Caco-2 (cell line): ENCODE measurements around the gene GTPBP4. TPM values are rescaled to one million over a fixed set of nuclear protein-coding genes. Genes with fewer than 3 reads are reported as not detected.

Source experiments
- BruUV-seq: library from RNA; stranded (reverse); fragments of 400-500 nt; replicated peaks from 2 replicates; lab custom pipeline; 2021; lab: Mats Ljungman, UMichigan
- CTCF ChIA-PET: fragments of 300-600 bp; sonication (Branson Sonifier 250); formaldehyde crosslinking; loops from one replicate; lab custom pipeline; 2022; ENCODE audit warnings: antibody characterized with exemption; lab: Charles Lee
- POLR2A ChIA-PET: fragments of 300-600 bp; sonication (Branson Sonifier 250); formaldehyde crosslinking; loops from one replicate; lab custom pipeline; 2022; ENCODE audit warnings: antibody characterized with exemption; lab: Charles Lee
- DNase-seq, 2 experiments: peaks; one replicate each; pipeline versions ENCODE4 v3.0.0 to v3.0.0-alpha.2; 2020 to 2022
- H3K27me3 ChIP-seq: replicated peaks from 2 replicates; pipeline ENCODE4 v1.6.0; 2011; ENCODE audit warnings: low read length; ENCODE audit not compliant: control insufficient read depth, insufficient read depth
- H3K36me3 ChIP-seq: 2 replicates; pipeline ENCODE4 v1.5.1; 2011; ENCODE audit warnings: low read length; ENCODE audit not compliant: control insufficient read depth, insufficient read depth
- H3K4me1 ChIP-seq: fragments of 250-450 bp; sonication (Bioruptor Pico); 2 replicates; pipeline ENCODE4 v1.5.1; 2020; ENCODE audit warnings: mild to moderate bottlenecking
- H3K4me3 ChIP-seq: 2 replicates; pipeline ENCODE4 v1.5.1; 2011; ENCODE audit warnings: low read depth, mild to moderate bottlenecking, control low read depth, low read length
- H3K9me3 ChIP-seq: fragments of 250-450 bp; sonication (Bioruptor Pico); 2 replicates; pipeline ENCODE4 v1.5.1; 2020; ENCODE audit warnings: mild to moderate bottlenecking, moderate library complexity
- H3K27ac Mint-ChIP-seq: one replicate; pipeline ENCODE4 v1.8.0; 2022; ENCODE audit warnings: mixed read lengths; ENCODE audit not compliant: unreplicated experiment
- H3K27me3 Mint-ChIP-seq: one replicate; pipeline ENCODE4 v1.8.0; 2022; ENCODE audit warnings: mixed read lengths; ENCODE audit not compliant: insufficient read depth, unreplicated experiment
- H3K36me3 Mint-ChIP-seq: one replicate; pipeline ENCODE4 v1.8.0; 2022; ENCODE audit warnings: mild to moderate bottlenecking, mixed read lengths; ENCODE audit not compliant: insufficient read depth, unreplicated experiment
- H3K4me1 Mint-ChIP-seq: one replicate; pipeline ENCODE4 v1.8.0; 2022; ENCODE audit warnings: low read depth, mixed read lengths; ENCODE audit not compliant: unreplicated experiment
- H3K4me3 Mint-ChIP-seq: one replicate; pipeline ENCODE4 v1.8.0; 2022; ENCODE audit warnings: mild to moderate bottlenecking, moderate library complexity, mixed read lengths; ENCODE audit not compliant: unreplicated experiment
- H3K9me3 Mint-ChIP-seq: one replicate; pipeline ENCODE4 v1.8.0; 2022; ENCODE audit warnings: mixed read lengths; ENCODE audit not compliant: unreplicated experiment
- intact Hi-C: fragments of 100-400 bp; cut with micrococcal nuclease; formaldehyde crosslinking; loops from one replicate; pipeline ENCODE4 v1.10.0; 2022; ENCODE audit not compliant: unreplicated experiment
- total RNA-seq: library from RNA; stranded (reverse); gene quantifications from 2 replicates; pipeline ENCODE4 v1.2.3, GENCODE V29; 2022
- TF ChIP-seq, protein P1 (sequence below), 2 experiments: fragments of 200-600 bp in 1 of 2; IDR thresholded peaks; 1 replicate in 1 of 2; 2 replicates in 1 of 2; pipeline versions ENCODE4 v1.5.1 to v1.8.0; 2011 to 2022; ENCODE audit warnings: antibody characterized with exemption in 1 of 2, control low read depth in 1 of 2, inconsistent platforms in 1 of 2, low read depth in 1 of 2, low read length in 1 of 2, mild to moderate bottlenecking in 1 of 2, moderate library complexity in 1 of 2; ENCODE audit not compliant: insufficient read depth in 1 of 2, severe bottlenecking in 1 of 2, unreplicated experiment in 1 of 2

GTPBP4 gene
- total RNA-seq, 1 experiment from 2014 or later: 202 TPM

DNA sequence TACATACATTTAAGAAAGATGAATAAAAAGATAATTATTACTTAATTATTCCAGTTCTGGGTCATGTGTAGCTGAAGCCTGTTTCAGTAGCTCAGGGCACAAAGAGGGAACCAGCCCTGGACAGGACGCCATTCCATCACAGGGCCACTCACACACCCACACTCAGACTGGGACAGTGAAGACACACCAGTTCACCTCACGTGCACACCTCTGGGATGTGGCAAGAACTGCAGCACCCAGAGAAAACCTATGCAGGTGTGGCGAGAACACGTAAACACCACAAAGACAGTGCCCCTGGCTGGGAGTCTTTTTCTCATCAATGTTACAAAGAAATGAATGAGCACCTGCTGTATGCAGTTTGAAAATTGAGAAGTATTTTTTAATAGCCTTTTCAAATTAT lies 62.3 kb downstream of the GTPBP4 start:
- CTCF ChIA-PET: no interaction called here
- H3K27ac Mint-ChIP-seq: peak overlapping the region; percentile 96
- peak; percentile 83 to 90 for DNase-seq

DNA sequence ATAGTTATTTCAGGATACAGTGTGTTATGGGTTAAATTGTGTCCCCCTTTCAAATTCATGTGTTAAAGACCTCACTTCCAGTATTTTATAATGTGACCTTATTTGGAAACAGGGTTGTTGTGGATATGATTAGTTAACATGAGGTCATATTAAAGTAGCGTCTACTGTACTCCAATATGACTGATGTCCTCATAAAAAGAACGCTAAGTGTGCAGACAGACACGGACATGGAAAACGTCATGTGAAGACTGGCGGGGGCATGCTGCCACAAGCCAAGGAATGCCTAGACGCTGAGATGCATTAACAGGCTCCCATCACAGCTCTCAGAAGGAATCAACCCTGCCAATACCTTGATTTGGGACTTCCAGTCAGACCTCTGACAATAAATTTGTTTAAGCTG lies 66.5 kb downstream of the GTPBP4 start:
- peak overlapping the region; percentile 9; the same call in 1 of the 2 replicates for H3K4me3 ChIP-seq
- TF ChIP-seq, protein P1, sequence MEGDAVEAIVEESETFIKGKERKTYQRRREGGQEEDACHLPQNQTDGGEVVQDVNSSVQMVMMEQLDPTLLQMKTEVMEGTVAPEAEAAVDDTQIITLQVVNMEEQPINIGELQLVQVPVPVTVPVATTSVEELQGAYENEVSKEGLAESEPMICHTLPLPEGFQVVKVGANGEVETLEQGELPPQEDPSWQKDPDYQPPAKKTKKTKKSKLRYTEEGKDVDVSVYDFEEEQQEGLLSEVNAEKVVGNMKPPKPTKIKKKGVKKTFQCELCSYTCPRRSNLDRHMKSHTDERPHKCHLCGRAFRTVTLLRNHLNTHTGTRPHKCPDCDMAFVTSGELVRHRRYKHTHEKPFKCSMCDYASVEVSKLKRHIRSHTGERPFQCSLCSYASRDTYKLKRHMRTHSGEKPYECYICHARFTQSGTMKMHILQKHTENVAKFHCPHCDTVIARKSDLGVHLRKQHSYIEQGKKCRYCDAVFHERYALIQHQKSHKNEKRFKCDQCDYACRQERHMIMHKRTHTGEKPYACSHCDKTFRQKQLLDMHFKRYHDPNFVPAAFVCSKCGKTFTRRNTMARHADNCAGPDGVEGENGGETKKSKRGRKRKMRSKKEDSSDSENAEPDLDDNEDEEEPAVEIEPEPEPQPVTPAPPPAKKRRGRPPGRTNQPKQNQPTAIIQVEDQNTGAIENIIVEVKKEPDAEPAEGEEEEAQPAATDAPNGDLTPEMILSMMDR (IDR thresholded peaks at IDR 0.05; ENCODE audit: insufficient read depth in 1 of 2, low read depth in 1 of 2, low read length in 1 of 2, severe bottlenecking in 1 of 2, unreplicated experiment in 1 of 2): no peak
- POLR2A ChIA-PET: no interaction called here
- no peak for DNase-seq
- H3K36me3 ChIP-seq: 0 out of 2 replicates have a peak, but pooled peaks cover 3% of the 10 kb centered on the region
- Mint-ChIP-seq H3K36me3 (peaks cover 73% of the 10 kb centered on the region), H3K27me3 (no peaks in the 10 kb centered on the region), H3K4me3 (peak overlapping the region; percentile 95), H3K27ac (no peak overlapping the region), H3K9me3 (no peaks in the 10 kb centered on the region), H3K4me1 (peaks cover 10% of the 10 kb centered on the region)
- no TSS peak for BruUV-seq
- CTCF ChIA-PET: no interaction called here
- intact Hi-C loops: no loop called here
- H3K9me3 ChIP-seq: no peaks in the 10 kb centered on the region
- no peaks in the 10 kb centered on the region for H3K27me3 ChIP-seq
- H3K4me1 ChIP-seq: peaks cover 22% of the 10 kb centered on the region

More for the DNA sequence above, 62.3 kb downstream of the GTPBP4 start:
- peak overlapping the region; percentile 80 for H3K4me3 ChIP-seq
- peak overlapping the region; percentile 99 for H3K4me3 Mint-ChIP-seq
- no peaks in the 10 kb centered on the region for H3K9me3 Mint-ChIP-seq
- TF ChIP-seq, protein P1 (IDR thresholded peaks at IDR 0.05; ENCODE audit: insufficient read depth in 1 of 2, low read depth in 1 of 2, low read length in 1 of 2, severe bottlenecking in 1 of 2, unreplicated experiment in 1 of 2): peak in 1 of 2 experiments; percentile 34
- no peaks in the 10 kb centered on the region for H3K27me3 Mint-ChIP-seq
- H3K9me3 ChIP-seq: no peaks in the 10 kb centered on the region
- H3K4me1 Mint-ChIP-seq: peaks cover 16% of the 10 kb centered on the region
- peaks cover 22% of the 10 kb centered on the region for H3K4me1 ChIP-seq
- no peaks in the 10 kb centered on the region for H3K27me3 ChIP-seq
- no TSS peak for BruUV-seq
- POLR2A ChIA-PET: interaction anchor here (3.5 kb wide), 1 partner anchor 63 kb away, joined by 73 read pairs; the partner anchor contains the start of gene GTPBP4
- H3K36me3 Mint-ChIP-seq: peaks cover 84% of the 10 kb centered on the region
- peaks cover 3% of the 10 kb centered on the region; the same call in 1 of the 2 replicates for H3K36me3 ChIP-seq
- intact Hi-C loops: no loop called here

DNA sequence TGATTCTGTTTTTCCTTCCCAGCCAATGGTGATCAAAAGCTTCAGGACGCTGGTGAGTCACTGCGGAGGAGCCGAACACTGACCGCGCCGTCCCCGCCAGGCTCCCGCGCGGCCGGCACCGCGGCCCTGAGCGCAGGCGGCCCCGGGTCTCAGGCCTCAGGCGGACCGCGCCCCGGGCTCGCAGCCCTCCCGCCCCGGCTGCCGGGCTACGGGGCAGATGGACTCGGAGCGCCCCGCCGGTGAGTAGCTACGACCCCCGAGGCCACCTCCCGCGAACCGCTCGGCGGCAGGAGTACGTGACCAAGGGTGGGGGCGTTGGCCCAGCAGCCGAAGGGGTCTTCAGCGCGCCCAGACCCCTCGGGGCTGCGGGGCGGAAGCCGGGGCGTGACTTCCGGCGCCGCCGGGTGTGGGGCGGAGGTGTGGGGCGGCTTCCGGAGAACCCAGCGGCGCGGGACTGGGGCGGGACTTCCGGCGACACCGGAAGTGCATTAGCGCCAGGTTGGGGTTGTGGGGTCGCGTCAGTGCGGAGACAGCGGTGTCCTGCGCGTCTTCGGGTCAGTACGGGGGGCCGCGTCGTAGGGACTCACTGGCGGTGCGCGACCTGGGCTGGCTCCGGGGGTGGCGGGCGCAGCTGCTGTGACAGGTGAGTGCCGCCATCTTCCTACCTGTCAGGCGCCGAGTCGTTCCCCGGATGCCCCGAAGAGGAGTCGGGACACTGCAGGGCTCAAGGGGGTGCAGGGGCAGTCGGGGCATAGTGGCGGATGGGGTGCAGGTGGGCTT lies 68.3 kb downstream of the GTPBP4 start, which contains the start of gene WDR37:
TSS of gene WDR37 (plus strand) at position 60 of the 780 bp plus-strand sequence. CDS start 15,771 bp downstream, outside the sequence.
- peak; percentile 86 to 94 for DNase-seq
- ChIA-PET POLR2A (interaction anchor here (1.0 kb wide), 1 partner anchor 125 kb away, joined by 3 read pairs; the partner anchor contains the start of gene LARP4B), CTCF (interaction anchor here (0.7 kb wide), 2 partner anchors 9 to 1865 kb away, joined by 3 to 5 read pairs; no protein-coding TSS in a partner anchor)
- peaks cover 14% of the 10 kb centered on the region for H3K4me1 ChIP-seq
- H3K9me3 Mint-ChIP-seq: no peaks in the 10 kb centered on the region
- peak within 1 kb of the TSS; percentile 95 for H3K4me3 Mint-ChIP-seq
- peaks cover 57% of the 10 kb centered on the region for H3K36me3 Mint-ChIP-seq
- peaks cover 15% of the 10 kb centered on the region for H3K4me1 Mint-ChIP-seq
- no TSS peak for BruUV-seq
- peak within 1 kb of the TSS; percentile 96 for H3K27ac Mint-ChIP-seq
- TF ChIP-seq, protein P1 (IDR thresholded peaks at IDR 0.05; ENCODE audit: insufficient read depth in 1 of 2, low read depth in 1 of 2, low read length in 1 of 2, severe bottlenecking in 1 of 2, unreplicated experiment in 1 of 2): no peak
- H3K27me3 ChIP-seq: no peaks in the 10 kb centered on the region
- intact Hi-C loops: no loop called here
- 0 out of 2 replicates have a peak, but pooled peaks cover 3% of the 10 kb centered on the region for H3K36me3 ChIP-seq
- H3K4me3 ChIP-seq: peak within 1 kb of the TSS; percentile 99
- H3K27me3 Mint-ChIP-seq: no peaks in the 10 kb centered on the region
- no peaks in the 10 kb centered on the region for H3K9me3 ChIP-seq
